A549 treated with RU486 at 1 μM for 4 hours (cell line): Measurements from ENCODE around the gene GRB14. TPM values are rescaled to one million over a fixed set of nuclear protein-coding genes. Genes with fewer than 3 reads are reported as not detected.

ENCODE experiments used
- total RNA-seq: library from RNA; stranded (reverse); fragments of 200-300 nt; extraction: Qiagen RNA extraction; gene quantifications from 5 replicates; pipeline ENCODE4 v1.2.3, GENCODE V29; 2022; ENCODE audit warnings: low read depth

Gene GRB14
- total RNA-seq = 3.5 to 6.5 TPM (median 5.2 TPM) in 5 replicates

GRCh38 chr2:164620873-164621763 is at the start of gene GRB14:
Gene GRB14 (minus strand): TSS chr2:164621482. CDS start chr2:164621309, 173 bp downstream.

Other genes with a start within 250 kb of the GRB14 start
- 2.7 to 4.4 TPM (median 4.0 TPM) in 5 replicates for gene COBLL1, start 220.3 kb upstream of the GRB14 start, total RNA-seq